HepG2 (cell line): ENCODE results near the gene KDM6B. TPM values are rescaled to one million over a fixed set of nuclear protein-coding genes. Genes with fewer than 3 reads are reported as not detected.

Experiments used
- ATAC-seq: fragments of 200-7000 bp; cut with Tn5 transposase; 3 replicates; pipeline ENCODE4 v1.9.1; 2020; ENCODE audit warnings: mild to moderate bottlenecking, moderate library complexity
- BruUV-seq: library from RNA; stranded (reverse); fragments of 400-500 nt; replicated peaks from 2 replicates; lab custom pipeline; 2021; lab: Mats Ljungman, UMichigan
- CTCF ChIA-PET: fragments of 300-600 bp; formaldehyde crosslinking; extraction: SDS; loops from one replicate; lab custom pipeline; 2021; ENCODE audit warnings: low total read pairs, inconsistent platforms, low intra/inter-chr PET ratio; lab: Yijun Ruan, JAX
- POLR2A ChIA-PET: fragments of 350-600 bp; sonication (Branson Sonifier 250); formaldehyde crosslinking; loops from one replicate; lab custom pipeline; 2020; ENCODE audit warnings: antibody characterized with exemption, inconsistent platforms; lab: Yijun Ruan, JAX
- DNase-seq: peaks from one replicate; pipeline ENCODE4 v3.0.0-alpha.2; 2015; ENCODE audit warnings: low spot score
- FAIRE-seq: peaks from 3 replicates; lab custom pipeline; 2011; peaks lifted over from hg19 to GRCh38; lab: Jason Lieb, UNC
- H2AFZ ChIP-seq: one replicate; pipeline ENCODE4 v1.6.1; 2011; ENCODE audit warnings: low read length, inconsistent platforms
- H3K27ac ChIP-seq: fragments of 300-600 bp; 3 replicates; pipeline ENCODE4 v1.8.0; 2011; ENCODE audit warnings: mixed run types, mild to moderate bottlenecking, mixed read lengths, low read length, inconsistent platforms; ENCODE audit not compliant: insufficient read depth; ENCODE audit errors: extremely low read length
- H3K27me3 ChIP-seq, 2 experiments: fragments of 200-600 bp in 1 of 2; 2 replicates in 1 of 2; 3 replicates in 1 of 2; pipeline versions ENCODE4 v1.6.0 to v1.8.0; 2011; ENCODE audit warnings: low read length in 2 of 2, mild to moderate bottlenecking in 2 of 2, moderate library complexity in 2 of 2, inconsistent platforms in 1 of 2; ENCODE audit not compliant: insufficient read depth in 2 of 2, control insufficient read depth in 1 of 2
- H3K36me3 ChIP-seq, 2 experiments: fragments of 200-600 bp in 1 of 2; replicated peaks in 1 of 2; 2 replicates in 1 of 2; 3 replicates in 1 of 2; pipeline versions ENCODE4 v1.5.1 to v1.8.0; 2011; ENCODE audit warnings: low read length in 2 of 2, inconsistent platforms in 1 of 2; ENCODE audit not compliant: insufficient read depth in 2 of 2, control insufficient read depth in 1 of 2
- H3K4me1 ChIP-seq: 2 replicates; pipeline ENCODE4 v1.5.1; 2012; ENCODE audit warnings: low read length, inconsistent platforms; ENCODE audit not compliant: insufficient read depth
- H3K4me2 ChIP-seq: 2 replicates; pipeline ENCODE4 v1.6.0; 2011; ENCODE audit warnings: low read depth, low read length, inconsistent platforms
- H3K4me3 ChIP-seq, 3 experiments: fragments of 200-600 bp in 1 of 3; sonication (generic), shearing (Covaris generic) in 1 of 3; replicated peaks in 1 of 3; 2 replicates each; pipeline ENCODE4 v1.5.1; 2011 to 2016; ENCODE audit warnings: low read length in 3 of 3, inconsistent platforms in 2 of 3, low read depth in 2 of 3, mild to moderate bottlenecking in 2 of 3, control low read depth in 1 of 3, mixed read lengths in 1 of 3; ENCODE audit not compliant: insufficient read depth in 1 of 3
- H3K79me2 ChIP-seq: one replicate; pipeline ENCODE4 v1.6.1; 2011; ENCODE audit warnings: low read length, inconsistent platforms; ENCODE audit not compliant: insufficient read depth
- H3K9ac ChIP-seq: 2 replicates; pipeline ENCODE4 v1.6.0; 2011; ENCODE audit warnings: mild to moderate bottlenecking, low read depth, low read length, inconsistent platforms; ENCODE audit not compliant: insufficient read depth
- H3K9me3 ChIP-seq: 2 replicates; pipeline ENCODE4 v1.5.1; 2012; ENCODE audit warnings: mild to moderate bottlenecking, low read length
- H4K20me1 ChIP-seq: 2 replicates; pipeline ENCODE4 v1.6.0; 2011; ENCODE audit warnings: inconsistent platforms, mild to moderate bottlenecking, low read length, moderate library complexity; ENCODE audit not compliant: insufficient read depth
- CREB3 ChIP-seq: sonication (generic); formaldehyde crosslinking; IDR thresholded peaks from 2 replicates; pipeline ENCODE4 v1.5.0; 2020; ENCODE audit warnings: missing genetic modification reagents
- FOSL1 ChIP-seq: sonication (generic); formaldehyde crosslinking; IDR thresholded peaks from 2 replicates; pipeline ENCODE4 v1.9.0; 2021; ENCODE audit warnings: missing genetic modification reagents, borderline replicate concordance
- KLF6 ChIP-seq: IDR thresholded peaks from 2 replicates; pipeline ENCODE4 v1.8.0; 2016; ENCODE audit warnings: missing biosample characterization, missing genetic modification reagents
- NBN ChIP-seq: fragments of 450-650 bp; conservative IDR thresholded peaks from 2 replicates; pipeline ENCODE4 v1.6.1; 2017
- NFIB ChIP-seq: sonication (generic); formaldehyde crosslinking; IDR thresholded peaks from 2 replicates; pipeline ENCODE4 v1.9.0; 2021; ENCODE audit warnings: missing genetic modification reagents, mild to moderate bottlenecking, borderline replicate concordance
- NFIC ChIP-seq: IDR thresholded peaks from 2 replicates; pipeline ENCODE4 v1.6.1; 2012; ENCODE audit warnings: mild to moderate bottlenecking, low read length, inconsistent platforms
- NFRKB ChIP-seq: fragments of 450-650 bp; IDR thresholded peaks from 2 replicates; pipeline ENCODE4 v1.6.1; 2017
- PTBP1 ChIP-seq: fragments of 200-400 bp; formaldehyde crosslinking; IDR thresholded peaks from 2 replicates; pipeline ENCODE4 v1.6.1; 2018; ENCODE audit warnings: low read length, low read depth; ENCODE audit not compliant: poor library complexity, severe bottlenecking
- RAD21 ChIP-seq: fragments of 450-650 bp; formaldehyde crosslinking; IDR thresholded peaks from 2 replicates; pipeline ENCODE4 v1.5.0; 2020; ENCODE audit warnings: mild to moderate bottlenecking
- STAG1 ChIP-seq: sonication (generic); formaldehyde crosslinking; IDR thresholded peaks from 2 replicates; pipeline ENCODE4 v1.4.0; 2020; ENCODE audit warnings: missing genetic modification reagents
- YEATS4 ChIP-seq: sonication (generic); formaldehyde crosslinking; IDR thresholded peaks from 2 replicates; pipeline ENCODE4 v1.4.0; 2020; ENCODE audit warnings: missing genetic modification reagents, borderline replicate concordance
- ZNF20 ChIP-seq: sonication (generic); formaldehyde crosslinking; IDR thresholded peaks from 2 replicates; pipeline ENCODE4 v1.4.0; 2020; ENCODE audit warnings: mild to moderate bottlenecking, moderate library complexity, missing genetic modification reagents
- ZNF33B ChIP-seq: sonication (generic); formaldehyde crosslinking; IDR thresholded peaks from 2 replicates; pipeline ENCODE4 v1.5.1; 2020; ENCODE audit warnings: mild to moderate bottlenecking, missing genetic modification reagents
- ZNF354B ChIP-seq: sonication (generic); formaldehyde crosslinking; IDR thresholded peaks from 2 replicates; pipeline ENCODE4 v1.8.0; 2022; ENCODE audit warnings: mild to moderate bottlenecking, missing genetic modification reagents
- ZNF562 ChIP-seq: sonication (generic); formaldehyde crosslinking; IDR thresholded peaks from 2 replicates; pipeline ENCODE4 v1.8.0; 2022; ENCODE audit warnings: missing genetic modification reagents, borderline replicate concordance
- ZNF570 ChIP-seq: sonication (generic); formaldehyde crosslinking; IDR thresholded peaks from 2 replicates; pipeline ENCODE4 v1.4.0; 2020; ENCODE audit warnings: mild to moderate bottlenecking, missing genetic modification reagents, borderline replicate concordance
- ZNF709 ChIP-seq: sonication (generic); formaldehyde crosslinking; IDR thresholded peaks from 2 replicates; pipeline ENCODE4 v1.5.0; 2020; ENCODE audit warnings: mild to moderate bottlenecking, missing genetic modification reagents
- WGBS: methylation state at CpG from one replicate; pipeline ENCODE4 v1.1.6; 2017; ENCODE audit warnings: low lambda C conversion rate; 5-methylcytosine and 5-hydroxymethylcytosine counted together
- in situ Hi-C: cut with HindIII; loops from 2 replicates; pipeline ENCODE4 v1.10.0; 2017; ENCODE audit warnings: low pct_unique_long_range_greater_than_20kb; ENCODE audit not compliant: extremely low pct_ligation_motif_present
- intact Hi-C: fragments of 100-400 bp; cut with micrococcal nuclease; formaldehyde crosslinking; loops from one replicate; pipeline ENCODE4 v1.10.0; 2022; ENCODE audit not compliant: unreplicated experiment
- polyA plus RNA-seq, 8 experiments: library from polyadenylated mRNA; depleted of rRNA in 3 of 8; stranded (reverse) in 7 of 8; unstranded in 1 of 8; fragments of >200 nt; fragmentation: Illumina TruSeq in 4 of 8; extraction: Trizol in 4 of 8; gene quantifications; 2 replicates each; pipeline versions ENCODE4 v1.2.1 to v1.2.3, GENCODE V29; 2011 to 2016; ENCODE audit warnings: low read depth in 4 of 8, missing spikeins in 1 of 8, mixed read lengths in 1 of 8; ENCODE audit not compliant: insufficient read depth in 1 of 8
- total RNA-seq, 5 experiments: library from RNA; depleted of rRNA; stranded (reverse); fragments of >200 nt; fragmentation: Illumina TruSeq; extraction: Trizol; gene quantifications; 2 replicates each; pipeline ENCODE4 v1.2.3, GENCODE V29; 2016; ENCODE audit warnings: low read depth in 1 of 5

The KDM6B gene
- total and polyA plus RNA-seq, 2 of the 13 experiments (the other 11 are each of a cell fraction or from before 2014, with no cell fraction given), result 1.3 to 2.1 TPM

GRCh38 chr17:7814969-7815368 lies 19.0 kb upstream of the KDM6B start:
- Histone ChIP-seq H2AFZ (no peak overlapping the region), H3K36me3 (no peaks in the 10 kb centered on the region), H4K20me1 (no peaks in the 10 kb centered on the region), H3K9ac (no peak overlapping the region), H3K4me3 (no peak overlapping the region), H3K79me2 (no peaks in the 10 kb centered on the region), H3K4me1 (no peaks in the 10 kb centered on the region), H3K9me3 (no peaks in the 10 kb centered on the region), H3K27me3 (peaks cover 1 to 44% of the 10 kb centered on the region in 2 experiments; a peak in 4 of 5 replicates), H3K4me2 (no peak overlapping the region), H3K27ac (no peak overlapping the region)
- BruUV-seq, result no TSS peak
- CTCF ChIA-PET, result no interaction called here
- POLR2A ChIA-PET, result no interaction called here
- DNase-seq (no peak), FAIRE-seq (no peak), ATAC-seq (no peak)
- in situ Hi-C loops, result no loop called here
- intact Hi-C loops, result no loop called here
- 43% methylated on average over 5 of the region's 5 CpGs for WGBS
- no peak for TF ChIP-seq STAG1 (CRISPR knock-in tag)
- TF ChIP-seq NFRKB, result no peak
- no peak for TF ChIP-seq ZNF562
- TF ChIP-seq NBN, result no peak
- no peak for TF ChIP-seq ZNF354B (CRISPR knock-in tag)
- no peak for TF ChIP-seq KLF6 (CRISPR knock-in tag)
- TF ChIP-seq PTBP1, result no peak
- TF ChIP-seq YEATS4, result no peak
- TF ChIP-seq NFIC, result no peak
- TF ChIP-seq CREB3, result no peak
- TF ChIP-seq ZNF33B (CRISPR knock-in tag), result no peak
- no peak for TF ChIP-seq FOSL1 (CRISPR knock-in tag)
- no peak for TF ChIP-seq ZNF20 (CRISPR knock-in tag)
- no peak for TF ChIP-seq ZNF570 (CRISPR knock-in tag)
- no peak for TF ChIP-seq NFIB (CRISPR knock-in tag)
- no peak for TF ChIP-seq RAD21 (CRISPR knock-in tag)
- no peak for TF ChIP-seq ZNF709 (CRISPR knock-in tag)
